Endothelial cell (in vitro differentiated cells): ENCODE data around the gene EPB41L1. TPM values are rescaled to one million over a fixed set of nuclear protein-coding genes. Genes with fewer than 3 reads are reported as not detected.

ENCODE experiments used
- DNase-seq: peaks from one replicate; pipeline ENCODE4 v3.0.0; 2021; ENCODE audit warnings: low spot score
- H3K27ac Mint-ChIP-seq: one replicate; pipeline ENCODE4 v1.8.0; 2021; ENCODE audit warnings: mixed read lengths, inconsistent platforms; ENCODE audit not compliant: unreplicated experiment
- H3K27me3 Mint-ChIP-seq: one replicate; pipeline ENCODE4 v1.8.0; 2021; ENCODE audit warnings: mild to moderate bottlenecking, moderate library complexity, mixed read lengths, inconsistent platforms; ENCODE audit not compliant: unreplicated experiment
- H3K36me3 Mint-ChIP-seq: one replicate; pipeline ENCODE4 v1.8.0; 2021; ENCODE audit warnings: mild to moderate bottlenecking, low read depth, mixed read lengths, inconsistent platforms; ENCODE audit not compliant: unreplicated experiment
- H3K4me1 Mint-ChIP-seq: one replicate; pipeline ENCODE4 v1.8.0; 2021; ENCODE audit warnings: mild to moderate bottlenecking, mixed read lengths, inconsistent platforms; ENCODE audit not compliant: unreplicated experiment
- H3K4me3 Mint-ChIP-seq: one replicate; pipeline ENCODE4 v1.8.0; 2021; ENCODE audit warnings: mild to moderate bottlenecking, mixed read lengths, inconsistent platforms; ENCODE audit not compliant: unreplicated experiment
- H3K9me3 Mint-ChIP-seq: one replicate; pipeline ENCODE4 v1.8.0; 2021; ENCODE audit warnings: mixed read lengths, inconsistent platforms; ENCODE audit not compliant: unreplicated experiment
- CTCF ChIP-seq: fragments of 200-600 bp; sonication (generic); IDR thresholded peaks from one replicate; pipeline ENCODE4 v1.5.0; 2021; ENCODE audit warnings: antibody characterized with exemption; ENCODE audit not compliant: unreplicated experiment
- total RNA-seq: library from RNA; stranded (reverse); fragmentation: NEBNext Ultra II Directional; extraction: Animal tissue kit (Norgen Biotek cat#: 25700); gene quantifications from one replicate; pipeline ENCODE4 v1.2.1, GENCODE V29; 2021; ENCODE audit not compliant: unreplicated experiment

EPB41L1 gene
- total RNA-seq, 1 donor from 2014 or later: 19.3 TPM

GRCh38 chr20:36109251-36109947 is 45.1 kb upstream of the EPB41L1 start:
- Mint-ChIP-seq H3K27me3 (peaks cover 5% of the 10 kb centered on the region), H3K4me1 (peaks cover 6% of the 10 kb centered on the region)
- no peak for TF ChIP-seq CTCF

GRCh38 chr20:36110994-36111393 is 43.5 kb upstream of the EPB41L1 start:
- peaks cover 4% of the 10 kb centered on the region for H3K27me3 Mint-ChIP-seq
- H3K4me1 Mint-ChIP-seq: peaks cover 4% of the 10 kb centered on the region
- no peak overlapping the region for H3K27ac Mint-ChIP-seq
- peaks cover 4% of the 10 kb centered on the region for H3K36me3 Mint-ChIP-seq
- TF ChIP-seq CTCF: no peak
- no peak overlapping the region for H3K4me3 Mint-ChIP-seq
- DNase-seq: no peak
- no peaks in the 10 kb centered on the region for H3K9me3 Mint-ChIP-seq

More at GRCh38 chr20:36109251-36109947, 45.1 kb upstream of the EPB41L1 start:
- DNase-seq: no peak
- peaks cover 4% of the 10 kb centered on the region for H3K36me3 Mint-ChIP-seq
- H3K4me3 Mint-ChIP-seq: no peak overlapping the region
- no peaks in the 10 kb centered on the region for H3K9me3 Mint-ChIP-seq
- no peak overlapping the region for H3K27ac Mint-ChIP-seq

DNA sequence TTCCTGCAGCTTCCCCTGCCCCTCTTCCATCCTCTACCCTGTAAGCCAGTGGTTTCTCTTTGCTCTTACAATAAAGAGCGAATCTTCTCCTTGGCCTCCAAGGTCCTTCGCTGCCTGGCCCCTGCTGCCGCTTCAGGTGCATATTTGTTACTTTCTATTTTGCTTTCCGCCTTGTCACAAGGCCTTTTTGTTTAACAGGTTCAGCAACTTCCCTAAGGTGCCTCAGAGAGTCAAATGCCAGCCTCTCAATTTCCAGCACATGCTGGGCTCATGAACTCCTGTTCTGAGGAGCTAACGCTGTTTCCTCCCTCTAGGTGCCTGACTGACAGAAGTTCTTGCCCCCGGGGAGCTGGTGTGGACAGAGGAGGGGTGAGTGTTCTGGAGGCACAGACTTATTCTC is 42.4 kb upstream of the EPB41L1 start:
- Mint-ChIP-seq H3K4me1 (peaks cover 4% of the 10 kb centered on the region), H3K27me3 (peaks cover 4% of the 10 kb centered on the region), H3K36me3 (peaks cover 4% of the 10 kb centered on the region), H3K27ac (no peak overlapping the region), H3K9me3 (no peaks in the 10 kb centered on the region), H3K4me3 (no peak overlapping the region)
- no peak for DNase-seq
- no peak for TF ChIP-seq CTCF

GRCh38 chr20:36113036-36113435 is 41.5 kb upstream of the EPB41L1 start:
- H3K27ac Mint-ChIP-seq: no peak overlapping the region
- TF ChIP-seq CTCF: no peak
- no peak overlapping the region for H3K4me3 Mint-ChIP-seq
- peaks cover 4% of the 10 kb centered on the region for H3K27me3 Mint-ChIP-seq
- peaks cover 4% of the 10 kb centered on the region for H3K36me3 Mint-ChIP-seq
- H3K4me1 Mint-ChIP-seq: peaks cover 4% of the 10 kb centered on the region
- H3K9me3 Mint-ChIP-seq: no peaks in the 10 kb centered on the region
- no peak for DNase-seq

DNA sequence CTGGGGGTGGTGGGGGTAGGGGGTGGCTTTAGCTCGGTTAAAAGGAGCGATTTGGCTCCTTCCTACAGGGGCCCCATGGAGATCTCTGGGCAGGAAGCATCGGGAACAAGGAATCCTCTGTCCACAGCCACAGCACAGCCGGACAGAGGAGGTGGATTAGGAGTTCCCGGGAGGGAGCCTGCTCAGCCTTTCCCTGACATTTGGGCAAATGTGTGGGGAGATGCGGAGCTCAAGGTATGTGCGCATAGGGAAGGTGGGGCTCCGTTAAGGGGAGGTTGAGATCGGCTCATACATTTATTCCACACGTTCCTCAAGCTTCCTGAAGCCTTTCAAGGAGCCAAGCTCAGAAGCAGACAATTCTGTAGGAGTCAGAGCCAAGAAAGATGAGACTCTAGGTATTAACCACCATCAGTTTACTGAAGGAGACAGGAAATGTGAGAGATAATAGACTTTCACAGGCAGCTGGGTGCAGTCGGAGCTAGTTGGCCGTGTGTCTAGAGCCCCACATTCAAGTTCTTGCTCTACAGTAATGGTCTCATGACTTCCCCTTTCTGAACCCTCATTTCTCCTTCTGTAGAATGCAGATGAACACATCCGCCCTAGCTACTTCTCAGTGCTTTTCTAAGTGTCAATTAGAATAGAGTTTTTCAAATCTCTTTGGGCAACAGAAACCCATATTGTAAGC is 40.8 kb upstream of the EPB41L1 start:
- H3K27me3 Mint-ChIP-seq: peaks cover 4% of the 10 kb centered on the region
- peaks cover 4% of the 10 kb centered on the region for H3K36me3 Mint-ChIP-seq
- peaks cover 4% of the 10 kb centered on the region for H3K4me1 Mint-ChIP-seq
- no peak overlapping the region for H3K4me3 Mint-ChIP-seq
- no peak overlapping the region for H3K27ac Mint-ChIP-seq
- no peak for DNase-seq
- H3K9me3 Mint-ChIP-seq: no peaks in the 10 kb centered on the region
- no peak for TF ChIP-seq CTCF
